GM12865 (cell line): Measurements from ENCODE around the gene MDK.

Experiments
- DNase-seq: peaks from one replicate; pipeline ENCODE4 v3.0.0; 2010; ENCODE audit warnings: low read depth
- H3K4me3 ChIP-seq: 2 replicates; pipeline ENCODE4 v1.5.1; 2011; ENCODE audit warnings: mild to moderate bottlenecking, low read depth, low read length, control low read depth
- CTCF ChIP-seq: IDR thresholded peaks from 2 replicates; pipeline ENCODE4 v1.5.1; 2011; ENCODE audit warnings: low read length, control low read depth, low read depth, inconsistent platforms; ENCODE audit not compliant: insufficient read depth; ENCODE audit errors: missing control alignments

MDK gene

DNA sequence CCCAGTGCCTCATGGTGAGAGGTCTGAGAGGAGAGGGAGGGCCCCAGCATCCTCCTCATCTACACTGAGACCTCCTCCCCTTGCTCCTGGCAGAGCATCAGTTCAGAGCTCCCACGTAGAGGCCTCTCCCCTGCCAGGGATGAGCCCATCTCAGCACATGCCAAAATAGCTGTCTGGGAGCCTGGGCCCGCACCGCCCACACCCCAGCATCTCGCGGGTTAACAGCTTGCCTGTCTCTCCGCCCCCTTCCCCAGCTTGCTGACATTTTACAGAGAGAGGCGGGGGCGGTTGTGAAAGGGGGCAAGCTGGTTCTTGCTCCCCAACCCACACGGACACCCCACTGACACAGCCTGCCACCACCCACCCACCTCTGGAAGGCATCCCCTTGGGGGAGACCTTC is 27.8 kb upstream of the MDK start:
- no peak for TF ChIP-seq CTCF
- no peak for DNase-seq

DNA sequence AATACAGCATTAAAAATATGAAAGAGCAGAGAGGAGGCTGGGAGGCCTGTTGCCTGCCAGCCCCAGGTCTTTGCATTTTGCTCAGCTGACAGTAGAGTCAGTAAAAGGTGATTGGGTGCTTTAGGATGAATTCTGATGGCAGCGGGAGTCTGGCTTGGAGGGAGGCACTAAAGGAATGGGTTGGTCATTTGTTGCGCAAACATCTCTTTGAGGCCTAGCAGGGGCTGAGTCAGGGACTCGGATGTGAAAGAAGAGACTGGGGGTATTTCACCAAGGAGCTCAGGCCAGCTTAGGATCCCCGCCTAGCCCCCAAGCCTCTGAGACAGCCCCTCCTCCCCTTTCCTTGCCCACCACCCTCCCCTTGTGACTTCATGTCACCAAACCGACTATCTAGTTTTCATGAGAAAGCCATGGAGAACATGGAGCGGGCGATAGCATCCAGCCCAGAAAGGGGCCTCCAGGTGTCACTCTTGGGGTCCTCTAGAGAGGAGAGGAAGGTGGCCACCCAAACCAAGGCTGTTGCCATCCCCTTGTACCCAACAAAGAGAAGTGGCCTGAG is 24.5 kb upstream of the MDK start:
- DNase-seq: no peak
- TF ChIP-seq CTCF: no peak
- H3K4me3 ChIP-seq: no peak overlapping the region

More for the DNA sequence above, 27.8 kb upstream of the MDK start:
- no peak overlapping the region for H3K4me3 ChIP-seq

DNA sequence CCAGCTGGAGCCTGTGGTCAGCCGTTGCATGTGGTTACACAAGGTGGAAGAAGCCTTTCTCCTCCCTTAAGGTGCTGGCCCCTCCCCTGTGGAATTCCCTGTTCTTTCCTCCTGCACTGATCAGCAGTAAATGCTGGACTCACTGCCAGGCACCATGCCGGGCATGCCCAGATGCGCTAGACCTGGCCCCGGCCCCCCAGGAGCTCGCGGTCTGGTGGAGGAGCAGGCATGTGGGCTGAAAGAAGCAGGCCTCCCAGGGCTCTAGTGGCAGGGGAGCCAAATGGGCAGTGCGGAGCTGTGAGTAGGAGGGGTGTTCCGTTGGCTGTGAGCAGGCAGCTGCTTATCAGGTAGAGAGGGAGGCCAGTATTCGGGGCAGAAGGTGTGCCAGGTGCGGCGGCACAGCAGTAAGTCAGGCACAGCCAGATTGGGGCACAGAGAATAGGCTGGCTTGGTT is 24.0 kb upstream of the MDK start:
- DNase-seq: no peak
- TF ChIP-seq CTCF: no peak
- H3K4me3 ChIP-seq: no peak overlapping the region

GRCh38 chr11:46359953-46360352 is 21.5 kb upstream of the MDK start:
- no peak for TF ChIP-seq CTCF

GRCh38 chr11:46360878-46361277 is 20.6 kb upstream of the MDK start:
- H3K4me3 ChIP-seq: peak overlapping the region; percentile 44
- TF ChIP-seq CTCF: no peak
- DNase-seq: no peak

More at GRCh38 chr11:46359953-46360352, 21.5 kb upstream of the MDK start:
- no peak for DNase-seq
- no peak overlapping the region for H3K4me3 ChIP-seq

DNA sequence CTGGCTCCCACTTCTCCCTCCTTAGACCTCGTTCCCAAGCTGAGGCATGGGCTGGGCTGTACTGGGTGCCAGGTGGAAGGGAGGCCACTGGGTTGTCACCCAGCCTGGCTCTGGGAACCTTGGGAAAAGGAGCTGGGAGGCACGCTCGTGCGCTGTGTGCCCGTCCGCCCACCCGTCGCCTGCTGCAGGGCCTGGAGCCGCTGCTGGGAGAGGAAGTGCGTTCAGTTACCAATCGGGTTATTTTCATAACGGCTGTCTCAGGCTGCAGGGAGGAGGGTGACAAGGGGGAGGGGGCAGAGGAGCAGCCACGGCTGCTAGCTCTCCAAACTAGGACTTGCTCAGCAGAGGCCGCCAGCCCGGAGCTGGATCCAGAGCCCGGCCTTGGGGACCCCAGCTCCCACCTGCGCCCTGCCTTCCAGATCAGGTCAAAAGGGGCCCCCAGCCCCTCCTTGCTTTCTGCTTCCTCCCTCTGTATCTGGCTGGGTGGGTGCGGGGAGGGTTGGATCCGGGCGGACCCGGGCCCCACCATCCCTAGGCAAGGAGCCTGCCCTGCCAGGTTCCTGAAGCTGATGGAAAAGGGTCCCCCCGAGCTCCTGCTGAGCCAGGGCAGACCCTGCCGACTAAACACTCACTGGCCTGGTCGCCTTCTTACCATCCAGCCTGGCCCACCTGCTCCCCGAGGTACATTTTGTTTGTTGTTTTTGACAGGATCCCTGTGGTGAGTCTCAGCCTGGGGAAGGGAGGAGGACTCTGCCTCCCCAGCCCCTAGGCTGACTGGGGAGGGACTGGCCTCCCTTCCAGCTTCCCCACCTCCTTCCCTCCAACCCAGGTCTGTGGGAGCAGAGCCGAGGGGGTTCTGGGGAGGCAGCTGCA is 19.9 kb upstream of the MDK start:
- peak overlapping the region; percentile 44 for H3K4me3 ChIP-seq
- DNase-seq: peak; percentile 88
- no peak for TF ChIP-seq CTCF
